Stomach (tissue), 4 donors: Measurements from ENCODE around the gene NHERF2.

ENCODE experiments used
- EP300 ChIP-seq: sonication (generic); formaldehyde crosslinking; IDR thresholded peaks from one replicate; pipeline ENCODE4 v1.6.1; 2017; ENCODE audit warnings: antibody characterized with exemption
- POLR2A ChIP-seq, 4 donors: fragments of 450-650 bp; IDR thresholded peaks; one replicate each; pipeline ENCODE4 v1.6.1; 2016; ENCODE audit warnings: antibody characterized with exemption in 4 of 4, control low read depth in 2 of 4, mild to moderate bottlenecking in 1 of 4, moderate library complexity in 1 of 4
- POLR2AphosphoS5 ChIP-seq, 3 donors: sonication (generic); formaldehyde crosslinking; IDR thresholded peaks; one replicate each; pipeline ENCODE4 v1.6.1; 2016; ENCODE audit warnings: antibody characterized with exemption in 3 of 3
- TF ChIP-seq, protein P1 (sequence below), 7 experiments: fragments of 450-650 bp in 4 of 7; fragments of 200-600 bp in 3 of 7; sonication (generic) in 3 of 7; IDR thresholded peaks; one replicate each; pipeline ENCODE4 v1.5.1; 2016 to 2019; ENCODE audit warnings: antibody characterized with exemption in 7 of 7, control low read depth in 2 of 7, mild to moderate bottlenecking in 1 of 7

DNA sequence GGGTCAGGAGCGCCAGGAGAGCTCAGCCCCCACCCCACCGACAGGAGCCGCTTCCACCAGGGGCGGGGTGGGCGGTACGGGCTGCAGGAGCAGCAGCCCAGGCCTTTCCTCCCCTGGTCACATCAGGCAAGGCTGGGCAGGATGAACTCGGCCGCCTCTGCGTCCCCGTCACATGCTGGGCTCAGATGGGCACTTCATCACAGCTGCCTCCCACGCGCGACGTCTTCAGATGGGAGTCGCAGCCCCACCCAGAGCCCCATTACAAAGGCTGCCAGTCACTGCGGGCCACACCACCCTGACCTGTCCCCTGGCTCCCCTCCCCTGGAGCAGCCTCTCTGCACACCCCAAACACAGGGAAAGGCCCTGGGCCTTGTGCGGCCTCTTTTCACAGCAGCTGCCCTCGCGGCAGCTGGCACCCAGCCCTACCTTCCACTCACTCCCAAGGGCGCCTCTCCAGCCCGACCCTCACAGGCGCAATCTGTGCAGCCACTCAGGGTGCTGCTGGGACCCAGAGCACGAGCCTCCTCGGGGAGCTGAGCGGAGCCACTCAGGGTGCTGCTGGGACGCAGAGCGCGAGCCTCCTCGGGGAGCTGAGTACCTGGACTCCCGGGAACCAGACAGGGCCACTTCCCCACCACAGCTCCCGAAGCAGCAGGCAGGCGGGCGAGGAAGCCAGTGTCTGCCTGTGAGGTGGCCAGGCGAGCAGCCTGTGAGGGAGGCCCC is 21.7 kb upstream of the NHERF2 start:
- no peak for TF ChIP-seq POLR2A (IDR thresholded peaks at IDR 0.05)
- TF ChIP-seq, protein P1, sequence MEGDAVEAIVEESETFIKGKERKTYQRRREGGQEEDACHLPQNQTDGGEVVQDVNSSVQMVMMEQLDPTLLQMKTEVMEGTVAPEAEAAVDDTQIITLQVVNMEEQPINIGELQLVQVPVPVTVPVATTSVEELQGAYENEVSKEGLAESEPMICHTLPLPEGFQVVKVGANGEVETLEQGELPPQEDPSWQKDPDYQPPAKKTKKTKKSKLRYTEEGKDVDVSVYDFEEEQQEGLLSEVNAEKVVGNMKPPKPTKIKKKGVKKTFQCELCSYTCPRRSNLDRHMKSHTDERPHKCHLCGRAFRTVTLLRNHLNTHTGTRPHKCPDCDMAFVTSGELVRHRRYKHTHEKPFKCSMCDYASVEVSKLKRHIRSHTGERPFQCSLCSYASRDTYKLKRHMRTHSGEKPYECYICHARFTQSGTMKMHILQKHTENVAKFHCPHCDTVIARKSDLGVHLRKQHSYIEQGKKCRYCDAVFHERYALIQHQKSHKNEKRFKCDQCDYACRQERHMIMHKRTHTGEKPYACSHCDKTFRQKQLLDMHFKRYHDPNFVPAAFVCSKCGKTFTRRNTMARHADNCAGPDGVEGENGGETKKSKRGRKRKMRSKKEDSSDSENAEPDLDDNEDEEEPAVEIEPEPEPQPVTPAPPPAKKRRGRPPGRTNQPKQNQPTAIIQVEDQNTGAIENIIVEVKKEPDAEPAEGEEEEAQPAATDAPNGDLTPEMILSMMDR (IDR thresholded peaks at IDR 0.05) = no peak
- TF ChIP-seq EP300 = no peak
- no peak for TF ChIP-seq POLR2AphosphoS5 (IDR thresholded peaks at IDR 0.05)
